ENCODE results near the gene ANKRD17. TPM values are rescaled to one million over a fixed set of nuclear protein-coding genes. Genes with fewer than 3 reads are reported as not detected.

ANKRD17 gene
- total and polyA plus RNA-seq, 2 donors (not counting 3 experiments of a cell fraction or from before 2014, with no cell fraction given): 33.3 to 64.4 TPM

DNA sequence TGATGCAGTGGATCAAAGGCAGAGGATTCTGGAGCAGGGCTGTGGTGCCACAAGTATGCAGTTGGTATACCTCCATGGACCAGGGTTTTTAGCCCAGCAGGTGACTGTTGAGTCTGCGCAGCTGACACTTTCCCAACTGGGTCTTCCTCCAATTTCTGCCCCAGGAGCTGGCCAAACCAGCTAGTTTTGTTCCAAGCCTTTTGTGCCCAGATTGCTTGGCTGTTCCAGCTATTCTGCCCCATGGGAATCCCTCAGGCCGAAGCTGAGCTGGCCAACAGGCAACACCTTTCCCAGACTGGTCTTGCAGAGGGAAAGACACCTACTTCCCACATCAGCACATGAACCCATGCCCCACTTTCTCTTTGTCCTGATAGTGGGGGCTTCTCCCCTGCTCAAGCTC, 22.8 kb upstream of the ANKRD17 start:
- dilution Hi-C loops (cut with MboI; ENCODE audit: extremely low pct_ligation_motif_present, low sequenced_read_pairs): no loop called here
- ChIA-PET CTCF (no interaction called here), POLR2A (no interaction called here)
- DNase-seq (ENCODE audit: low read depth, low spot score) (no peak), FAIRE-seq (no peak)
- Histone ChIP-seq H2AFZ (ENCODE audit: low read depth, low read length) (no peak overlapping the region), H3K4me1 (ENCODE audit: control insufficient read depth, extremely low read depth, insufficient read depth, low read length) (no peaks in the 10 kb centered on the region), H3K4me2 (ENCODE audit: insufficient read depth, low read length) (no peak overlapping the region), H3K4me3 (replicated peaks in 1 of 3; ENCODE audit: insufficient read depth in 1 of 3, low read depth in 1 of 3, low read length in 3 of 3) (no peak overlapping the region), H3K27ac (ENCODE audit: insufficient read depth, low read depth, low read length) (no peak overlapping the region), H3K9ac (replicated peaks; ENCODE audit: extremely low read depth, insufficient read depth, low read length) (no peak overlapping the region), H4K20me1 (replicated peaks; ENCODE audit: control insufficient read depth, extremely low read depth, insufficient read depth, low read length) (no peaks in the 10 kb centered on the region), H3K9me3 (replicated peaks; ENCODE audit: control insufficient read depth, insufficient read depth, low read length) (no peaks in the 10 kb centered on the region), H3K9me1 (replicated peaks; ENCODE audit: control insufficient read depth, extremely low read depth, insufficient read depth, low read length) (no peaks in the 10 kb centered on the region), H3K36me3 (ENCODE audit: control insufficient read depth in 2 of 2, extremely low read depth in 1 of 2, insufficient read depth in 2 of 2, low read length in 2 of 2) (no peaks in the 10 kb centered on the region), H3K79me2 (ENCODE audit: control insufficient read depth, insufficient read depth, low read length) (no peaks in the 10 kb centered on the region), H3K27me3 (ENCODE audit: control insufficient read depth in 2 of 2, insufficient read depth in 2 of 2, low read length in 2 of 2) (no peaks in the 10 kb centered on the region)
- intact Hi-C loops (cut with micrococcal nuclease): no loop called here
- TF ChIP-seq JUN (IDR thresholded peaks at IDR 0.05; ENCODE audit: borderline replicate concordance, insufficient read depth, insufficient read length, low read depth): no peak
- no peak for TF ChIP-seq GATA2 (IDR thresholded peaks at IDR 0.05; ENCODE audit: insufficient read depth, insufficient read length, low read depth, low read length)
- no peak for TF ChIP-seq FOS (IDR thresholded peaks at IDR 0.05; ENCODE audit: borderline replicate concordance, insufficient read depth, low read length)
- TF ChIP-seq, protein P1, sequence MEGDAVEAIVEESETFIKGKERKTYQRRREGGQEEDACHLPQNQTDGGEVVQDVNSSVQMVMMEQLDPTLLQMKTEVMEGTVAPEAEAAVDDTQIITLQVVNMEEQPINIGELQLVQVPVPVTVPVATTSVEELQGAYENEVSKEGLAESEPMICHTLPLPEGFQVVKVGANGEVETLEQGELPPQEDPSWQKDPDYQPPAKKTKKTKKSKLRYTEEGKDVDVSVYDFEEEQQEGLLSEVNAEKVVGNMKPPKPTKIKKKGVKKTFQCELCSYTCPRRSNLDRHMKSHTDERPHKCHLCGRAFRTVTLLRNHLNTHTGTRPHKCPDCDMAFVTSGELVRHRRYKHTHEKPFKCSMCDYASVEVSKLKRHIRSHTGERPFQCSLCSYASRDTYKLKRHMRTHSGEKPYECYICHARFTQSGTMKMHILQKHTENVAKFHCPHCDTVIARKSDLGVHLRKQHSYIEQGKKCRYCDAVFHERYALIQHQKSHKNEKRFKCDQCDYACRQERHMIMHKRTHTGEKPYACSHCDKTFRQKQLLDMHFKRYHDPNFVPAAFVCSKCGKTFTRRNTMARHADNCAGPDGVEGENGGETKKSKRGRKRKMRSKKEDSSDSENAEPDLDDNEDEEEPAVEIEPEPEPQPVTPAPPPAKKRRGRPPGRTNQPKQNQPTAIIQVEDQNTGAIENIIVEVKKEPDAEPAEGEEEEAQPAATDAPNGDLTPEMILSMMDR (IDR thresholded peaks at IDR 0.05; ENCODE audit: extremely low read depth in 1 of 2, insufficient read depth in 1 of 2, low read depth in 1 of 2, low read length in 2 of 2): no peak
- TF ChIP-seq POLR2A (IDR thresholded peaks at IDR 0.05; ENCODE audit: low read depth, low read length): no peak
- BruUV-seq (replicated peaks): no TSS peak

DNA sequence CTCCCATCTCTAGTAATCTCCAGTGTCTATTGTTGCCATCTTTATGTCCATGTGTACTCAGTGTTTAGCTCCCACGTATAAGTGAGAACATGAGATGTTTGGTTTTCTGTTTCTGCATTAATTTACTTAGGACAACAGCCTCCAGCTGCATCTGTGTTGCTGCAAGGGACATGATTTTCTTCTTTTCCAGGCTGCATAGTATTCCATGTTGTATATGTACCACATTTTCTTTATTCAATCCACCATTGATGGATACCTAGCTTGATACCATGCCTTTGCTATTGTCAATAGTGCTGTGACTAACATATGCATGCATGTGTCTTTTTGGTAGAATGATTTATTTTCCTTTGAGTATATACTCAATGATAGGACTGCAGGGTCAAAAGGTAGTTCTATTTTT, 18.6 kb upstream of the ANKRD17 start:
- FAIRE-seq: no peak
- intact Hi-C loops (cut with micrococcal nuclease): no loop called here
- Histone ChIP-seq H3K9me3 (replicated peaks; ENCODE audit: control insufficient read depth, insufficient read depth, low read length) (no peaks in the 10 kb centered on the region), H3K36me3 (ENCODE audit: control insufficient read depth in 2 of 2, extremely low read depth in 1 of 2, insufficient read depth in 2 of 2, low read length in 2 of 2) (no peaks in the 10 kb centered on the region), H3K27ac (ENCODE audit: insufficient read depth, low read depth, low read length) (no peak overlapping the region), H3K4me2 (ENCODE audit: insufficient read depth, low read length) (no peak overlapping the region), H3K27me3 (ENCODE audit: control insufficient read depth in 2 of 2, insufficient read depth in 2 of 2, low read length in 2 of 2) (no peaks in the 10 kb centered on the region), H3K9ac (replicated peaks; ENCODE audit: extremely low read depth, insufficient read depth, low read length) (no peak overlapping the region), H3K4me3 (replicated peaks in 1 of 3; ENCODE audit: insufficient read depth in 1 of 3, low read depth in 1 of 3, low read length in 3 of 3) (no peak overlapping the region), H3K4me1 (ENCODE audit: control insufficient read depth, extremely low read depth, insufficient read depth, low read length) (no peaks in the 10 kb centered on the region), H3K79me2 (ENCODE audit: control insufficient read depth, insufficient read depth, low read length) (no peaks in the 10 kb centered on the region), H4K20me1 (replicated peaks; ENCODE audit: control insufficient read depth, extremely low read depth, insufficient read depth, low read length) (no peaks in the 10 kb centered on the region), H2AFZ (ENCODE audit: low read depth, low read length) (no peak overlapping the region), H3K9me1 (replicated peaks; ENCODE audit: control insufficient read depth, extremely low read depth, insufficient read depth, low read length) (no peaks in the 10 kb centered on the region)
- DNase-seq (ENCODE audit: low read depth, low spot score): no peak
- dilution Hi-C loops (cut with MboI; ENCODE audit: extremely low pct_ligation_motif_present, low sequenced_read_pairs): no loop called here
- POLR2A ChIA-PET: no interaction called here
- TF ChIP-seq POLR2A (IDR thresholded peaks at IDR 0.05; ENCODE audit: low read depth, low read length): no peak
- TF ChIP-seq FOS (IDR thresholded peaks at IDR 0.05; ENCODE audit: borderline replicate concordance, insufficient read depth, low read length): no peak
- no peak for TF ChIP-seq POLR2AphosphoS5 (IDR thresholded peaks at IDR 0.05; ENCODE audit: insufficient read depth, low read depth, low read length)
- TF ChIP-seq EZH2 (IDR thresholded peaks at IDR 0.05; ENCODE audit: borderline replicate concordance, low read depth, low read length, severe bottlenecking): no peak
- no peak for TF ChIP-seq JUN (IDR thresholded peaks at IDR 0.05; ENCODE audit: borderline replicate concordance, insufficient read depth, insufficient read length, low read depth)
- no peak for TF ChIP-seq MAX (IDR thresholded peaks at IDR 0.05; ENCODE audit: insufficient read depth, insufficient read length)
- TF ChIP-seq MYC (IDR thresholded peaks at IDR 0.05; ENCODE audit: low read depth, low read length): no peak
- TF ChIP-seq, protein P1 (IDR thresholded peaks at IDR 0.05; ENCODE audit: extremely low read depth in 1 of 2, insufficient read depth in 1 of 2, low read depth in 1 of 2, low read length in 2 of 2): no peak
- TF ChIP-seq GATA2 (IDR thresholded peaks at IDR 0.05; ENCODE audit: insufficient read depth, insufficient read length, low read depth, low read length): no peak
- CTCF ChIA-PET: no interaction called here
- no TSS peak for BruUV-seq (replicated peaks)
